Stimulated activated CD4-positive, alpha-beta T cell treated with anti-CD3 and anti-CD28 coated beads, Interleukin-4, amount 100 ng/mL, for 24 hours (primary cell): ENCODE results near the gene KCNG1.

Experiments
- DNase-seq: peaks from one replicate; pipeline ENCODE4 v3.0.0-alpha.2; 2020

The KCNG1 gene

GRCh38 chr20:51011479-51011878 lies 11.4 kb downstream of the KCNG1 start:
- DNase-seq = no peak

- DNase-seq = no peak
Observed at GRCh38 chr20:51010932-51011331, 12.0 kb downstream of the KCNG1 start.

- DNase-seq = no peak
Observed at GRCh38 chr20:51010043-51010365, 12.9 kb downstream of the KCNG1 start.

GRCh38 chr20:51009303-51010042 lies 13.4 kb downstream of the KCNG1 start:
- DNase-seq = no peak

- DNase-seq = no peak
Observed at GRCh38 chr20:51008718-51009117, 14.2 kb downstream of the KCNG1 start.

GRCh38 chr20:51005214-51005613 lies 17.7 kb downstream of the KCNG1 start:
- DNase-seq = no peak

GRCh38 chr20:51004781-51005180 lies 18.1 kb downstream of the KCNG1 start:
- no peak for DNase-seq

GRCh38 chr20:51004305-51004727 lies 18.6 kb downstream of the KCNG1 start:
- no peak for DNase-seq

GRCh38 chr20:51003753-51004152 lies 19.2 kb downstream of the KCNG1 start:
- no peak for DNase-seq

GRCh38 chr20:51002633-51003032 lies 20.3 kb downstream of the KCNG1 start:
- no peak for DNase-seq

GRCh38 chr20:51001430-51002265 lies 21.3 kb downstream of the KCNG1 start:
- no peak for DNase-seq

- no peak for DNase-seq
Observed at GRCh38 chr20:50999355-50999754, 23.6 kb downstream of the KCNG1 start.

- no peak for DNase-seq
Observed at GRCh38 chr20:50996901-50997865, 25.7 kb downstream of the KCNG1 start.

- no peak for DNase-seq
Observed at GRCh38 chr20:50995506-50995905, 27.4 kb downstream of the KCNG1 start.

- DNase-seq = no peak
Observed at GRCh38 chr20:50993876-50994275, 29.0 kb downstream of the KCNG1 start.

GRCh38 chr20:50992733-50993457 lies 30.0 kb downstream of the KCNG1 start:
- peak; percentile 61 for DNase-seq

- no peak for DNase-seq
Observed at GRCh38 chr20:50992336-50992732, 30.6 kb downstream of the KCNG1 start.

GRCh38 chr20:50991076-50991475 lies 31.8 kb downstream of the KCNG1 start:
- DNase-seq = no peak

GRCh38 chr20:50987493-50988210 lies 35.3 kb downstream of the KCNG1 start:
- DNase-seq = peak; percentile 78

- DNase-seq = no peak
Observed at GRCh38 chr20:50983321-50983720, 39.6 kb downstream of the KCNG1 start.

GRCh38 chr20:50982363-50982762 lies 40.5 kb downstream of the KCNG1 start:
- no peak for DNase-seq

GRCh38 chr20:50981714-50982048 lies 41.2 kb downstream of the KCNG1 start:
- no peak for DNase-seq
